Activated naive CD8-positive, alpha-beta T cell treated with anti-CD3 and anti-CD28 coated beads, Interleukin-2, amount 50 U/mL, for 24 hours (primary cell): ENCODE data around the gene PLK4.
"Not testable (repeated sequence)": the region's sequence is repeated elsewhere in the genome, so short reads cannot be mapped to it uniquely, and the experiment has no call there.

Source experiments
- ATAC-seq: fragments of 150-1000 bp; cut with Tn5 transposase; one replicate; pipeline ENCODE4 v1.10.0; 2021
- DNase-seq: peaks from one replicate; pipeline ENCODE4 v3.0.0; 2021
- H3K27ac Mint-ChIP-seq: one replicate; pipeline ENCODE4 v1.8.0; 2021; ENCODE audit warnings: mild to moderate bottlenecking, mixed read lengths
- H3K27me3 Mint-ChIP-seq: one replicate; pipeline ENCODE4 v1.8.0; 2021; ENCODE audit warnings: mixed read lengths
- H3K36me3 Mint-ChIP-seq: one replicate; pipeline ENCODE4 v1.8.0; 2021; ENCODE audit warnings: low read depth, mixed read lengths
- H3K4me1 Mint-ChIP-seq: one replicate; pipeline ENCODE4 v1.8.0; 2021; ENCODE audit warnings: mixed read lengths
- H3K4me3 Mint-ChIP-seq: one replicate; pipeline ENCODE4 v1.8.0; 2021; ENCODE audit warnings: mild to moderate bottlenecking, moderate library complexity, mixed read lengths
- H3K9me3 Mint-ChIP-seq: one replicate; pipeline ENCODE4 v1.8.0; 2021; ENCODE audit warnings: mixed read lengths

PLK4 gene

GRCh38 chr4:127875791-127876190 is 4.9 kb upstream of the PLK4 start:
- Mint-ChIP-seq H3K27ac (no peak overlapping the region), H3K9me3 (no peaks in the 10 kb centered on the region), H3K36me3 (peaks cover 16% of the 10 kb centered on the region), H3K27me3 (peaks cover 3% of the 10 kb centered on the region), H3K4me3 (no peak overlapping the region), H3K4me1 (peaks cover 12% of the 10 kb centered on the region)
- no peak for DNase-seq
- no peak for ATAC-seq

GRCh38 chr4:127881563-127881864 is 821 bp downstream of the PLK4 start:
- Mint-ChIP-seq H3K9me3 (no peaks in the 10 kb centered on the region), H3K27me3 (peaks cover 3% of the 10 kb centered on the region), H3K27ac (peak overlapping the region; percentile 99), H3K36me3 (peaks cover 42% of the 10 kb centered on the region), H3K4me1 (peaks cover 23% of the 10 kb centered on the region), H3K4me3 (peak overlapping the region; percentile 99)
- ATAC-seq (peak; percentile 35), DNase-seq (no peak)

- Mint-ChIP-seq H3K36me3 (peaks cover 59% of the 10 kb centered on the region), H3K4me3 (no peak overlapping the region), H3K9me3 (no peaks in the 10 kb centered on the region), H3K27me3 (no peaks in the 10 kb centered on the region), H3K27ac (no peak overlapping the region), H3K4me1 (no peaks in the 10 kb centered on the region)
- no peak for DNase-seq
- no peak for ATAC-seq
Measured at GRCh38 chr4:127888559-127888958, 7.9 kb downstream of the PLK4 start.

- Mint-ChIP-seq H3K4me1 (no peaks in the 10 kb centered on the region), H3K9me3 (no peaks in the 10 kb centered on the region), H3K27me3 (no peaks in the 10 kb centered on the region), H3K27ac (no peak overlapping the region), H3K36me3 (peaks cover 56% of the 10 kb centered on the region), H3K4me3 (no peak overlapping the region)
- DNase-seq (no peak), ATAC-seq (no peak)
Measured at GRCh38 chr4:127889903-127890302, 9.2 kb downstream of the PLK4 start.

- no peak overlapping the region for H3K4me3 Mint-ChIP-seq
- no peaks in the 10 kb centered on the region for H3K27me3 Mint-ChIP-seq
- H3K36me3 Mint-ChIP-seq, result peaks cover 51% of the 10 kb centered on the region
- peaks cover 6% of the 10 kb centered on the region for H3K9me3 Mint-ChIP-seq
- no peak overlapping the region for H3K27ac Mint-ChIP-seq
- H3K4me1 Mint-ChIP-seq, result no peaks in the 10 kb centered on the region
- ATAC-seq (no peak), DNase-seq (no peak)
Measured at GRCh38 chr4:127896069-127896468, 15.4 kb downstream of the PLK4 start.

GRCh38 chr4:127896528-127896927 is 15.8 kb downstream of the PLK4 start:
- H3K4me1 Mint-ChIP-seq, result no peaks in the 10 kb centered on the region
- DNase-seq (no peak), ATAC-seq (no peak)
- H3K9me3 Mint-ChIP-seq, result peaks cover 6% of the 10 kb centered on the region
- no peaks in the 10 kb centered on the region for H3K27me3 Mint-ChIP-seq
- H3K27ac Mint-ChIP-seq, result no peak overlapping the region
- no peak overlapping the region for H3K4me3 Mint-ChIP-seq
- H3K36me3 Mint-ChIP-seq, result peaks cover 50% of the 10 kb centered on the region

GRCh38 chr4:127899682-127900081 is 19.0 kb downstream of the PLK4 start:
- peaks cover 11% of the 10 kb centered on the region for H3K9me3 Mint-ChIP-seq
- not testable (repeated sequence) for DNase-seq, H3K27ac Mint-ChIP-seq, H3K27me3 Mint-ChIP-seq, H3K4me1 Mint-ChIP-seq, ATAC-seq, H3K4me3 Mint-ChIP-seq
- H3K36me3 Mint-ChIP-seq, result peaks cover 37% of the 10 kb centered on the region

GRCh38 chr4:127905029-127905428 is 24.3 kb downstream of the PLK4 start:
- Mint-ChIP-seq H3K27me3 (no peaks in the 10 kb centered on the region), H3K9me3 (peaks cover 7% of the 10 kb centered on the region), H3K4me3 (no peak overlapping the region), H3K4me1 (no peaks in the 10 kb centered on the region), H3K36me3 (peaks cover 7% of the 10 kb centered on the region), H3K27ac (no peak overlapping the region)
- no peak for DNase-seq
- no peak for ATAC-seq

GRCh38 chr4:127916512-127916911 is 35.8 kb downstream of the PLK4 start:
- no peak for ATAC-seq

GRCh38 chr4:127917151-127917550 is 36.5 kb downstream of the PLK4 start:
- peaks cover 21% of the 10 kb centered on the region for H3K36me3 Mint-ChIP-seq
- DNase-seq, result no peak
- H3K27ac Mint-ChIP-seq, result no peak overlapping the region
- no peak overlapping the region for H3K4me3 Mint-ChIP-seq
- no peaks in the 10 kb centered on the region for H3K4me1 Mint-ChIP-seq
- H3K27me3 Mint-ChIP-seq, result no peaks in the 10 kb centered on the region
- H3K9me3 Mint-ChIP-seq, result no peaks in the 10 kb centered on the region
- no peak for ATAC-seq

More at GRCh38 chr4:127916512-127916911, 35.8 kb downstream of the PLK4 start:
- no peaks in the 10 kb centered on the region for H3K27me3 Mint-ChIP-seq
- DNase-seq, result no peak
- H3K4me1 Mint-ChIP-seq, result no peaks in the 10 kb centered on the region
- H3K27ac Mint-ChIP-seq, result no peak overlapping the region
- peaks cover 19% of the 10 kb centered on the region for H3K36me3 Mint-ChIP-seq
- H3K9me3 Mint-ChIP-seq, result no peaks in the 10 kb centered on the region
- H3K4me3 Mint-ChIP-seq, result no peak overlapping the region

- H3K4me1 Mint-ChIP-seq, result no peaks in the 10 kb centered on the region
- no peaks in the 10 kb centered on the region for H3K9me3 Mint-ChIP-seq
- H3K27ac Mint-ChIP-seq, result no peak overlapping the region
- no peaks in the 10 kb centered on the region for H3K27me3 Mint-ChIP-seq
- no peak for ATAC-seq
- peaks cover 39% of the 10 kb centered on the region for H3K36me3 Mint-ChIP-seq
- DNase-seq, result no peak
- no peak overlapping the region for H3K4me3 Mint-ChIP-seq
Measured at GRCh38 chr4:127920521-127920920, 39.8 kb downstream of the PLK4 start.

GRCh38 chr4:127922226-127922625 is 41.5 kb downstream of the PLK4 start:
- H3K36me3 Mint-ChIP-seq, result peaks cover 43% of the 10 kb centered on the region
- ATAC-seq, result no peak
- DNase-seq, result no peak
- H3K27ac Mint-ChIP-seq, result no peak overlapping the region
- H3K4me1 Mint-ChIP-seq, result no peaks in the 10 kb centered on the region
- no peak overlapping the region for H3K4me3 Mint-ChIP-seq
- H3K27me3 Mint-ChIP-seq, result no peaks in the 10 kb centered on the region
- no peaks in the 10 kb centered on the region for H3K9me3 Mint-ChIP-seq

- DNase-seq, H3K27ac Mint-ChIP-seq, H3K4me3 Mint-ChIP-seq, ATAC-seq, H3K9me3 Mint-ChIP-seq, H3K27me3 Mint-ChIP-seq, H3K4me1 Mint-ChIP-seq: not testable (repeated sequence)
- H3K36me3 Mint-ChIP-seq, result peaks cover 41% of the 10 kb centered on the region
Measured at GRCh38 chr4:127925720-127926119, 45.0 kb downstream of the PLK4 start.

- Mint-ChIP-seq H3K36me3 (peaks cover 19% of the 10 kb centered on the region), H3K4me1 (no peaks in the 10 kb centered on the region), H3K4me3 (no peak overlapping the region), H3K27ac (no peak overlapping the region), H3K27me3 (no peaks in the 10 kb centered on the region), H3K9me3 (no peaks in the 10 kb centered on the region)
- DNase-seq, result no peak
- ATAC-seq, result no peak
Measured at GRCh38 chr4:127930175-127930574, 49.5 kb downstream of the PLK4 start.

- H3K4me1 Mint-ChIP-seq, H3K36me3 Mint-ChIP-seq, H3K27ac Mint-ChIP-seq, H3K9me3 Mint-ChIP-seq, DNase-seq, ATAC-seq, H3K4me3 Mint-ChIP-seq, H3K27me3 Mint-ChIP-seq: not testable (repeated sequence)
Measured at GRCh38 chr4:127931836-127932235, 51.1 kb downstream of the PLK4 start.

- Mint-ChIP-seq H3K4me1 (no peaks in the 10 kb centered on the region), H3K36me3 (peaks cover 11% of the 10 kb centered on the region), H3K4me3 (no peak overlapping the region), H3K27me3 (no peaks in the 10 kb centered on the region), H3K9me3 (no peaks in the 10 kb centered on the region), H3K27ac (no peak overlapping the region)
- ATAC-seq (no peak), DNase-seq (no peak)
Measured at GRCh38 chr4:127936974-127937373, 56.3 kb downstream of the PLK4 start.
